WERI-Rb-1 (cell line): ENCODE data around the gene COQ7.

ENCODE experiments used
- DNase-seq: peaks from one replicate; pipeline ENCODE4 v3.0.0-alpha.2; 2020
- H3K27ac ChIP-seq: fragments of 250-450 bp; sonication (Bioruptor Pico); 2 replicates; pipeline ENCODE4 v1.5.1; 2020; ENCODE audit warnings: mild to moderate bottlenecking, moderate library complexity
- H3K27me3 ChIP-seq: fragments of 250-450 bp; sonication (Bioruptor Pico); 2 replicates; pipeline ENCODE4 v1.5.1; 2021; ENCODE audit warnings: mild to moderate bottlenecking, low read depth, moderate library complexity; ENCODE audit not compliant: insufficient read depth, severe bottlenecking
- H3K36me3 ChIP-seq: fragments of 250-450 bp; sonication (Bioruptor Pico); 2 replicates; pipeline ENCODE4 v1.5.1; 2020; ENCODE audit warnings: mild to moderate bottlenecking, moderate library complexity
- H3K4me3 ChIP-seq: 2 replicates; pipeline ENCODE4 v1.5.1; 2011; ENCODE audit warnings: low read depth, mild to moderate bottlenecking, control low read depth, low read length
- H3K9me3 ChIP-seq: fragments of 250-450 bp; sonication (Bioruptor Pico); 2 replicates; pipeline ENCODE4 v1.5.1; 2021; ENCODE audit warnings: mild to moderate bottlenecking, moderate library complexity; ENCODE audit not compliant: severe bottlenecking
- TF ChIP-seq, protein P1 (sequence below): IDR thresholded peaks from 2 replicates; pipeline ENCODE4 v1.5.1; 2011; ENCODE audit warnings: low read depth, mild to moderate bottlenecking, control low read depth, inconsistent platforms, low read length

Gene COQ7

DNA sequence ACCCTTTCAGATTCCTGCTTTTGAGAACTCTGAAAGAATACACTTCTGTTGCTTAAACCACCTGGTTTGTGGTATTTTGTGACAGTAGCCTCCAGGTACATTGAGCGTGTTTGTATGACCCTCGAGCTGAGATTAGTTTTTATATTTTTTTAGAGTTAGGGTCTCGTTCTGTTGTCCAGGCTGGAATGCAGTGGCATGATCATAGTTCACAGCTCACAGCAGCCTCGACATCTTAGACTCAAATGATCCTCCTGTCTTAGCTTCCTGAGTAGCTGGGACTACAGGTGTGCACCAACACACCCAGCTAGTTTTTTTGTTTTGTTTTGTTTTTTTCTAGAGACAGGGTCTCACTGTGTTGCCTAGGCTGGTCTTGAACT is 41.9 kb downstream of the COQ7 start:
- H3K27ac ChIP-seq: no peak overlapping the region
- H3K27me3 ChIP-seq: no peaks in the 10 kb centered on the region
- TF ChIP-seq, protein P1, sequence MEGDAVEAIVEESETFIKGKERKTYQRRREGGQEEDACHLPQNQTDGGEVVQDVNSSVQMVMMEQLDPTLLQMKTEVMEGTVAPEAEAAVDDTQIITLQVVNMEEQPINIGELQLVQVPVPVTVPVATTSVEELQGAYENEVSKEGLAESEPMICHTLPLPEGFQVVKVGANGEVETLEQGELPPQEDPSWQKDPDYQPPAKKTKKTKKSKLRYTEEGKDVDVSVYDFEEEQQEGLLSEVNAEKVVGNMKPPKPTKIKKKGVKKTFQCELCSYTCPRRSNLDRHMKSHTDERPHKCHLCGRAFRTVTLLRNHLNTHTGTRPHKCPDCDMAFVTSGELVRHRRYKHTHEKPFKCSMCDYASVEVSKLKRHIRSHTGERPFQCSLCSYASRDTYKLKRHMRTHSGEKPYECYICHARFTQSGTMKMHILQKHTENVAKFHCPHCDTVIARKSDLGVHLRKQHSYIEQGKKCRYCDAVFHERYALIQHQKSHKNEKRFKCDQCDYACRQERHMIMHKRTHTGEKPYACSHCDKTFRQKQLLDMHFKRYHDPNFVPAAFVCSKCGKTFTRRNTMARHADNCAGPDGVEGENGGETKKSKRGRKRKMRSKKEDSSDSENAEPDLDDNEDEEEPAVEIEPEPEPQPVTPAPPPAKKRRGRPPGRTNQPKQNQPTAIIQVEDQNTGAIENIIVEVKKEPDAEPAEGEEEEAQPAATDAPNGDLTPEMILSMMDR: no peak
- no peak overlapping the region for H3K4me3 ChIP-seq
- DNase-seq: no peak
- H3K9me3 ChIP-seq: no peaks in the 10 kb centered on the region
- no peaks in the 10 kb centered on the region for H3K36me3 ChIP-seq

DNA sequence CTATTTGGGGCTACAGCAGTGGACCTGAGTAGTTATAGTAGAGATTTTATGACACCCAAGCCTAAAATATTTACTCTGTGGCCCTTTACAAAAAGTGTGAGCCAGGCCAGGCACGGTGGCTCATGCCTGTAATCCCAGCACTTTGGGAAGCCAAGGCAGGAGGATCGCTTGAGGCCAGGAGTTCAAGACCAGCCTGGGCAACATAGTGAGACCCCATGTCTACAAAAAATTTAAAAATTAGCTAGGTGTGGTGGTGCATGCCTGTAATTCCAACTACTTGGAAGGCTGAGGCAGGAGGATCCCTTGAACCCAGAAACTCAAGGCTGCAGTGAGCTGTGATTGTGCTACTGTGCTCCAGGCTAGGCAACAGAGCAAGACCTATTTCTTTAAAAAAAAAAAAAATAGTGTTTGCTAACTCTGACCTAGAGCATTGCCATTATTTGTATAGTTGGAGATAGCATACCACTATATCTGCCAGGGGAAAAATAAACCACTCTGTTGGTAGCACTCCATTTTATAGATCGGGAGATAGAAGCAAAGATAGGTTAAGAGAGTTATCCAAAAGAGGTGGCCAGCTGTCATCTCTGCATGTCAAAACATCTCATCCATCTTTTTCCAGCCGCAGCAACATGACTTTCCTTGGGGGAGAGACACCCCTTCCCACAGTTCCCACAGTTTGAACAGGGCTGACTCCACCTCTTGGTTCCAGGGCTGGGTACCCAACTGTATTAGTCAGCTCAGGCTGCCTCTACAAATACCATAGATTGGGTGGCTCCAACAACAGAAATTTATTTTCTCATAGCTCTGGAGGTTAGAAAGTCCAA is 43.3 kb downstream of the COQ7 start:
- no peaks in the 10 kb centered on the region for H3K27me3 ChIP-seq
- no peaks in the 10 kb centered on the region for H3K36me3 ChIP-seq
- H3K27ac ChIP-seq: no peak overlapping the region
- DNase-seq: no peak
- H3K9me3 ChIP-seq: no peaks in the 10 kb centered on the region
- H3K4me3 ChIP-seq: no peak overlapping the region
- TF ChIP-seq, protein P1: no peak

DNA sequence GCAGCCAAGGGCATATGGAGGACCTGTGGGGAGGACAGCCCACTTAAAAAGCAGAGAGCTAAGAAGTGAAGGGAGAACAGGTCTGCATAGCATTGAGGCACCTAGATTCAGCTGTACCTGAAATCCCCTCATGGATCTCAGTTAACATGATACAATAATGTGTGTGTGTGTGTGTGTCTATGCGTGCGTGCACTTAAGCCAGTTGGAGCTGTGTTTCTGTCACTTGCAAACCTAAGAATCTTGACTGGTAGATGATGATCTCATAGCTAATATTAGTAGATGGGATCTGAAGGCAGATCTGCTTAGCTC is 44.6 kb downstream of the COQ7 start:
- H3K4me3 ChIP-seq: no peak overlapping the region

DNA sequence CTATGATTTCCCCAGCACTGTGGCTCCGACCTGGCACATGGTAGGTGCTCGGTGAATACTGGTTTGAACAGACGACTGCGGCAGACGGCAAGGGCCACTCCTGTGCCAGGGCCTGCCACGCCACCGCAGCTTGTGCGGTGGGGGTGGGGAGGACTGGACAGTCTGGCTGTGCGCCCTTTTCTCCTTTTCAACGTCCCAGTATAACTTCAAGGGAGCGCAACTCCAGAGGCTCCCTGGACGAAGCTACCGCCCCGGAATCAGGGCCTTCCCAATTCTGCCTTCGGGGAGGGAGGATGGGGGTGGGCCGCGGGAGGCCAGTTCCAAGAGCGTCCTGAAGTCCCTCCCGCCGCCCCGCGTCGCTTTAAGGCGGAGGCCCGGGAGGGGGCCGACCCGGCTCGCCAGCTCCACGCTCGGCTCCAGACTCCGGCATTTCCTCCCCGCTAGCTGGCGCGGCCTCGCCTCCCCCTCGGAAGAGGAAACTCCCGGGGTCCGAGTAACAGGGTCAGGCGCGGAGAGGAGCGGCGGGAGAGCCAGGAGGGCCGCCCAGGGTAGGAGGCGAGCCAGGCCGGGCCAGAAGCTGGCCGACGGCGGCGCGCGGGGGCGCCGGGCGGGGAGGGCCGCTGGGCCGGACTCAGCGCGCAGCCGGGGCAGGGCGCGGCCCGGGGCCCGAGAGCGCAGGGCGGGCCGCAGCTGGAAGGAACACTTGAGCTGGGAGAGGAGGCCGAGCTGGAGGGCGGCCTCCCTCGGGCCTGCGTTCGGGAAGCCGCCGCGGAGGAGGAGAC is 46.4 kb downstream of the COQ7 start, which contains the start of gene ITPRIPL2:
ITPRIPL2 (plus strand) TSS at position 388 of the 782 bp plus-strand sequence. CDS start 498 bp downstream, outside the sequence.
- peak; percentile 60 for DNase-seq
- TF ChIP-seq, protein P1: no peak

More for the DNA sequence above, 44.6 kb downstream of the COQ7 start:
- Histone ChIP-seq H3K27ac (no peak overlapping the region), H3K36me3 (no peaks in the 10 kb centered on the region), H3K27me3 (no peaks in the 10 kb centered on the region), H3K9me3 (no peaks in the 10 kb centered on the region)
- TF ChIP-seq, protein P1: no peak
- no peak for DNase-seq

DNA sequence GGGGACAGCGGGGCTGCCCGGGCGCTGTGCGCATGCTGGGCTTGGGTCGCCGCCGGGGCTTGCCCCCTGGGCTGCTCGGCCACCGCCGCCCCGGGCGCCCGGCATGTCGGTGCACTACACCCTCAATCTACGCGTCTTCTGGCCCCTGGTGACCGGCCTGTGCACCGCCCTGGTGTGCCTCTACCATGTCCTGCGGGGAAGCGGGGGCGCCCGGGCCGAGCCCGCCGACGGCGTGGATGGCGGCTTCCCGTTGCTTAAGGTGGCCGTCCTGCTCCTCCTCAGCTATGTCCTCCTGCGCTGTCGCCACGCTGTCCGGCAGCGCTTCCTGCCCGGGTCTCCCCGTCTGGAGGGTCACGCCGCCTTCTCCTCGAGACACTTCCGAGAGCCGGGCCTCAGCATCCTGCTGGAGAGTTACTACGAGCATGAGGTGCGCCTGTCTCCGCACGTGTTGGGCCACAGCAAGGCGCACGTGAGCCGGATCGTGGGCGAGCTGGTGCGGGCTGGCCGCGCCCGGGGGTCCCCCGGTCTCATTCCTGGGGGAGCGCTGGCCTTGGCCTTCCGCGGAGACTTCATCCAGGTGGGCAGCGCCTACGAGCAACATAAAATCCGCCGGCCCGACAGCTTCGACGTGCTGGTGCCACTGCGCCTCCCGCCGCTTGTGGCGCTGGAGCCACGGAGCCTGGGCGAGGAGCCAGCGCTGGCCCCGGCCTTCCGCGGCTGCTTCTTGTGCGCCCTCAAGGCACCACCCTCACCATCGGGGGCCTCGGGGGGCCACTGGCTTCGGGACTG is 47.1 kb downstream of the COQ7 start:
- Histone ChIP-seq H3K9me3 (no peaks in the 10 kb centered on the region), H3K27me3 (no peaks in the 10 kb centered on the region), H3K4me3 (peak overlapping the region; percentile 41), H3K36me3 (no peaks in the 10 kb centered on the region), H3K27ac (peak overlapping the region; percentile 79)
- TF ChIP-seq, protein P1: no peak
- no peak for DNase-seq

More for the DNA sequence above, 46.4 kb downstream of the COQ7 start, which contains the start of gene ITPRIPL2:
- Histone ChIP-seq H3K27ac (peak within 1 kb of the TSS; percentile 79), H3K27me3 (no peaks in the 10 kb centered on the region), H3K4me3 (peak within 1 kb of the TSS; percentile 41), H3K36me3 (no peaks in the 10 kb centered on the region), H3K9me3 (no peaks in the 10 kb centered on the region)
